VCaP (cell line): ENCODE data around the gene QKI.

Experiments
- H3K27ac ChIP-seq: fragments of 450-650 bp; 2 replicates; pipeline ENCODE4 v1.5.1; 2017
- TF ChIP-seq, protein P1 (sequence below): fragments of 450-650 bp; conservative IDR thresholded peaks from 2 replicates; pipeline ENCODE4 v1.5.1; 2017; ENCODE audit warnings: mild to moderate bottlenecking, moderate library complexity

The QKI gene

DNA sequence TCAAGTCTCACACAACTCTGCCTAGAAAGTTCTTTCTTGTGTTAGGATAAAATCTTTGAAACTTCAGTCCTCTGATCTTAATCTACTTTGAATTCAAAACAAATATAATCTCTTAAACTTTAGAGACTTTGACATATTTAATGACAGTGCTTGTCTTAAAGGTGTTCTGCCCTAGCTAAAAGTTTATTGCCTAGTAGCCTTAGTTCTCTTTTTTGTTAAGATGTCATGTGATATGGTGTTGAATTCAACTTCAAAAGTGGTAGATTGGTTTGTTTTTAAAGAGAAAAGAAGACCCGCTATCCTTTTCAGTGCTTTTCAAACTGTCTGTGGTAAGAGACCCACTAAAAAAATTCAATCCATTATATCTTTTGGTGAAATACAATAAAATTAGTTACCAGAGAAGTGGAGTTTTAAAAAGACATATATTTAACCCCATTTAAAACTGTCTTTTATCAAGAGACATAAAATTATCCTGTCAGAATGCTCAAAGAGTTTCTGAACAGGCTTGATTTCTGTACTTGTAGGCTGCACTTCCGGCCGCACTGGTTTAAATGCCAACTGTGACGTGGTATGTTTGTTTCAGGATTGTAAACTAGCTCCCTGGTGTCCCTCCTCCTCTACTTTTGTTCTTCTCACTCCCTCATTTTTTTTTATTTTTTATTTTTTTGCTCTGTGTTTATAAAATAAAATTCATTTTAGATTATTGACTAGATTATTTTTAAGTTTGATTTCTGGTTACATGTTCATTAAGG lies 76.5 kb downstream of the QKI start:
- H3K27ac ChIP-seq = peak overlapping the region; percentile 81
- TF ChIP-seq, protein P1, sequence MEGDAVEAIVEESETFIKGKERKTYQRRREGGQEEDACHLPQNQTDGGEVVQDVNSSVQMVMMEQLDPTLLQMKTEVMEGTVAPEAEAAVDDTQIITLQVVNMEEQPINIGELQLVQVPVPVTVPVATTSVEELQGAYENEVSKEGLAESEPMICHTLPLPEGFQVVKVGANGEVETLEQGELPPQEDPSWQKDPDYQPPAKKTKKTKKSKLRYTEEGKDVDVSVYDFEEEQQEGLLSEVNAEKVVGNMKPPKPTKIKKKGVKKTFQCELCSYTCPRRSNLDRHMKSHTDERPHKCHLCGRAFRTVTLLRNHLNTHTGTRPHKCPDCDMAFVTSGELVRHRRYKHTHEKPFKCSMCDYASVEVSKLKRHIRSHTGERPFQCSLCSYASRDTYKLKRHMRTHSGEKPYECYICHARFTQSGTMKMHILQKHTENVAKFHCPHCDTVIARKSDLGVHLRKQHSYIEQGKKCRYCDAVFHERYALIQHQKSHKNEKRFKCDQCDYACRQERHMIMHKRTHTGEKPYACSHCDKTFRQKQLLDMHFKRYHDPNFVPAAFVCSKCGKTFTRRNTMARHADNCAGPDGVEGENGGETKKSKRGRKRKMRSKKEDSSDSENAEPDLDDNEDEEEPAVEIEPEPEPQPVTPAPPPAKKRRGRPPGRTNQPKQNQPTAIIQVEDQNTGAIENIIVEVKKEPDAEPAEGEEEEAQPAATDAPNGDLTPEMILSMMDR = no peak

DNA sequence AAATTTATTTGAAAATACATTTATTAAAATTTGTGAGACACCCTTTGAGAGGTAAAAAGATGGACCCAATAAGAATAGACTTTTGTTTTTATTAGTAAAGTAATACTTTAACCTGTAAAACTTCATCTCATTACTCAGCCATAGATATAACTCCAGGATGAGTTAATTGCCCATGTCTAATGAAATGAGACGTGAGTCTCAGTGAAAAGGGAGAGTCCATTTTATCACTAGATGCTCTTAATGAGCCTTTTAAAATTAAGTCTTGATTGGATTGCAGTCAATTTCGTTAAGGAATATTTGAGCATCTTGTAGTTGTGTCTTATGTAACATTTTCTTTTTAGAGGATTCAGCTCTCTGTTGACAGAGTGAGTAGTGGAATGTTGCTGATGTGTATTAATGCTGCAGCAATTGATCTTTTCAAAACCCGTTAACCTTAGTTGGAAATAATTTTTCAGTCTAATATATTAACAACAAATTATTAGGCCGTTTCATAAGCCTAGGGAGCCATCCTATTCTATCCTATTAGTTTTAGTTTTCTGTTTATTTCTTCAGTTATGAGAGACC lies 77.3 kb downstream of the QKI start:
- TF ChIP-seq, protein P1 = no peak
- H3K27ac ChIP-seq = peak overlapping the region; percentile 81

DNA sequence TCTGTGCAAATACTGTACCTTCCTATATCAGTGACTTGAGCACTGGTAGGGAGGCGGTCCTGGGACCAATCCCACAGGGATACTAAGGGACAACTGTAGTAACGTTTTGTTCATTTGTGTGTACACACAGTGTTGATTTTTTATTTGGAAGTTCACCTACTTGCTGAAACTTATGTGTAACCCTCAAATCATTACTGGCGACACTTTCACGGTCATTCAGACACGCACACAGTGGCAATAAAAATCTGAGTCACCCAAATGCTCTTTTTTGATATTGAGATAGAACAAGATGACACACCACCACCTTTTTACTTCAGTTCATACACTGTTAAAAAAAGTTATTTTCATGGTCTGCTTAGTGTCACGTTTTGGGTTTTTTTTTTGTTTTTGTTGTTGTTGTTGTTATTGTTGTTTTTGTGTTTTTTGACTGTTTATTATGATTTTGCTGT lies 79.8 kb downstream of the QKI start:
- TF ChIP-seq, protein P1 = no peak
- peak overlapping the region; percentile 20 for H3K27ac ChIP-seq

DNA sequence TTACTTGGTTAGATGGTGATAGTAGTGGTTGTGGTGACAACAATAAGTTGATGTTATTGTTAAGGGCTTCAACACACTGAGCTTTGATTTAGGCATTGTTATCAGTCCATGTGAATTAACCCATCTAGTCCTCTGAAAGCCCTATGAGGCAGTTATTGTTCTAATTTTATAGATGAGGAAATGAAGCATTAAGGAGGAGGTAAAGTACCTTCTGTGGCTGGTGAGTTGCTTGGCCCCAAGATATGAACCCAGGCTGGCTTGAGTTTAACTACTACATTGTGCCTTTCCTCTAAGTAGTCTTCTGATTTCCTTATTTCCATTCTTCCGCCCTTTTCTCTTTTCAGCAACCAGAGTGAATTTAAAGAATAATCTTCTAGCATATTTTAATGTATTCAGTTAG lies 81.7 kb downstream of the QKI start:
- no peak overlapping the region for H3K27ac ChIP-seq
- TF ChIP-seq, protein P1 = no peak

DNA sequence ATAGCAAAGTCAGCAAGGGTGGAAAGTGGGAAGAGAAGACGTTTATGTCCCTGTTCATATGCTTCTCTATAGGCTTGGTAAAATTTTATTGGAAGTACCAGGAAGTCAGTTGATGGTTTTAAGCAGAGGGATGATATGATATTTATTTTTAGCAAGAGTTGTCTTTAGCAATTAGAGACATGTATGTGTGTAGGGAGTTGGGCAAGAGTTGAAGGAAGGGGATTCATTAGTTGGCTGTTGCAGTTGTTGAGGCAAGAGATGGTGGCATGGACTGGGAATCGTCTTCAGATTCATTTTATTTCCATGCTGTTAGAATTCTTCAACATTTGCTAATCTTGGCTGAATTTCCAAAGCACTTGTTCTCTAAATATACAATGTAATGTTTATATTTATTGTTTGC lies 85.6 kb downstream of the QKI start:
- TF ChIP-seq, protein P1 = no peak
- no peak overlapping the region for H3K27ac ChIP-seq

DNA sequence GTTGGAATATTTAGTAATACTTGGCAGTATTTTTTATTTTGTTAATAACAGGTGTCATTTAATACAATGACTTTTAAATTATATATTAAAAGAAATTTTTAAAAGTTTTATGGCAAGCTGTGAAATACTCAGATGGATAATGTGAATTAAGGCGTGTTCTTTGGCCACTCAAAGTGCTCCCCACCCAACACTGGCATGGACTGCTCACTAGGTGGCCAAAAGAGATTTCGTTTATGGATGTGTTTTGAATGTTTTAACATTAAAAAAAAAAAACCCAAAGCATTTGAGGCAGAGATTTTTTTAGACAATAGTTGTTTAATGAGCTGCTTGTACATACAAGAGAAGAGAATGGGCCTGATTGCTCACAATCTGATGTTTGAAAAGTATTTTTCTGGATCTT lies 86.5 kb downstream of the QKI start:
- H3K27ac ChIP-seq = no peak overlapping the region
- TF ChIP-seq, protein P1 = no peak

DNA sequence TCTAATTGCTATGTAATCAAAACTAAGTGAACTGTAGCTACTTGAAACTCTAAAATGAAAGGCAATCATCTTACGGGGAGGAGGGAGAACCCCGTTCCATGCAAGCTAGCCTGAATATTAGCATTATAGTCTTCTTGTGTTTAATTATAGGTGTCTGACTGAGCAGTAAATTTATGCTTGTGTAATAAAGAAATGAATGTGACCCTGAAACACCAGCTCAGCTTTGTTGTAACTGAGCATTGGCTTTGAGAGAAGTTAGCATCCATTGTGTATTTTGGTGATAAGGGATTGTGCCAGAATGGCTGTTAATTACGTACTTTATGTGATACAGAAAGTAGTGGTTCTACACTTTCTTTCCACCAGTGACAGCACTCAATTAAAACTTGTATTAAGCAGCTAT lies 86.9 kb downstream of the QKI start:
- TF ChIP-seq, protein P1 = no peak
- H3K27ac ChIP-seq = no peak overlapping the region
